ENCODE measurements around the gene IGF1R. TPM values are rescaled to one million over a fixed set of nuclear protein-coding genes. Genes with fewer than 3 reads are reported as not detected.
A peak's percentile ranks its signal among the peaks of the same experiment; 100 is the strongest.

Gene IGF1R
- total RNA-seq (ENCODE audit: unreplicated experiment): 145 TPM
- long read RNA-seq, partial matches to known transcripts: 1 of 6 reads
- long read RNA-seq, other reads (novel, unspliced or antisense): 5 of 6 reads

- Mint-ChIP-seq H3K36me3 (ENCODE audit: unreplicated experiment) (no peaks in the 10 kb centered on the region), H3K27ac (ENCODE audit: unreplicated experiment) (peak within 1 kb of the TSS; percentile 73), H3K27me3 (ENCODE audit: unreplicated experiment) (peaks cover 6% of the 10 kb centered on the region), H3K9me3 (ENCODE audit: unreplicated experiment) (peaks cover 11% of the 10 kb centered on the region), H3K4me3 (ENCODE audit: unreplicated experiment) (peak within 1 kb of the TSS; percentile 87), H3K4me1 (ENCODE audit: low read depth, unreplicated experiment) (peaks cover 19% of the 10 kb centered on the region)
- TF ChIP-seq CTCF (IDR thresholded peaks at IDR 0.05; ENCODE audit: partially characterized antibody, unreplicated experiment): peak; percentile 64
- DNase-seq: peak; percentile 90
Measured at GRCh38 chr15:98647774-98648653, at the start of gene IGF1R. TSS of gene IGF1R (plus strand) at chr15:98648539. CDS start at chr15:98649582, 1,043 bp downstream.

GRCh38 chr15:98599909-98600691 lies 48.2 kb upstream of the IGF1R start:
- peaks cover 3% of the 10 kb centered on the region for H3K36me3 Mint-ChIP-seq (ENCODE audit: unreplicated experiment)
- peaks cover 6% of the 10 kb centered on the region for H3K4me1 Mint-ChIP-seq (ENCODE audit: low read depth, unreplicated experiment)
- peaks cover 2% of the 10 kb centered on the region for H3K9me3 Mint-ChIP-seq (ENCODE audit: unreplicated experiment)
- no peak for DNase-seq
- peak overlapping the region; percentile 67 for H3K4me3 Mint-ChIP-seq (ENCODE audit: unreplicated experiment)
- H3K27me3 Mint-ChIP-seq (ENCODE audit: unreplicated experiment): peaks cover 5% of the 10 kb centered on the region
- no peak for TF ChIP-seq CTCF (IDR thresholded peaks at IDR 0.05; ENCODE audit: partially characterized antibody, unreplicated experiment)
- no peak overlapping the region for H3K27ac Mint-ChIP-seq (ENCODE audit: unreplicated experiment)

GRCh38 chr15:98604983-98605382 lies 43.4 kb upstream of the IGF1R start:
- H3K9me3 Mint-ChIP-seq (ENCODE audit: unreplicated experiment): no peaks in the 10 kb centered on the region
- TF ChIP-seq CTCF (IDR thresholded peaks at IDR 0.05; ENCODE audit: partially characterized antibody, unreplicated experiment): no peak
- no peak overlapping the region for H3K4me3 Mint-ChIP-seq (ENCODE audit: unreplicated experiment)
- peaks cover 3% of the 10 kb centered on the region for H3K36me3 Mint-ChIP-seq (ENCODE audit: unreplicated experiment)
- H3K27me3 Mint-ChIP-seq (ENCODE audit: unreplicated experiment): peaks cover 3% of the 10 kb centered on the region
- no peak overlapping the region for H3K27ac Mint-ChIP-seq (ENCODE audit: unreplicated experiment)
- DNase-seq: no peak
- H3K4me1 Mint-ChIP-seq (ENCODE audit: low read depth, unreplicated experiment): peaks cover 6% of the 10 kb centered on the region

- no peak for DNase-seq
- TF ChIP-seq CTCF (IDR thresholded peaks at IDR 0.05; ENCODE audit: partially characterized antibody, unreplicated experiment): no peak
- Mint-ChIP-seq H3K36me3 (ENCODE audit: unreplicated experiment) (no peaks in the 10 kb centered on the region), H3K4me3 (ENCODE audit: unreplicated experiment) (no peak overlapping the region), H3K27me3 (ENCODE audit: unreplicated experiment) (peaks cover 2% of the 10 kb centered on the region), H3K9me3 (ENCODE audit: unreplicated experiment) (no peaks in the 10 kb centered on the region), H3K4me1 (ENCODE audit: low read depth, unreplicated experiment) (no peaks in the 10 kb centered on the region), H3K27ac (ENCODE audit: unreplicated experiment) (no peak overlapping the region)
Measured at GRCh38 chr15:98609144-98609852, 39.0 kb upstream of the IGF1R start.

Data from glutamatergic neuron (in vitro differentiated cells).